HT1080 (cell line): Measurements from ENCODE around the gene SLC16A4. TPM values are rescaled to one million over a fixed set of nuclear protein-coding genes. Genes with fewer than 3 reads are reported as not detected.
A peak's percentile ranks its signal among the peaks of the same experiment; 100 is the strongest.
"Not testable (repeated sequence)": the region's sequence is repeated elsewhere in the genome, so short reads cannot be mapped to it uniquely, and the experiment has no call there.

ENCODE experiments used
- DNase-seq: peaks from one replicate; pipeline ENCODE4 v3.0.0-alpha.2; 2015; ENCODE audit warnings: low read depth
- total RNA-seq: library from RNA; depleted of rRNA; stranded (reverse); fragments of >200 nt; shearing (Covaris generic); gene quantifications from 2 replicates; pipeline ENCODE4 v1.2.3, GENCODE V29; 2014

The SLC16A4 gene
- total RNA-seq, 1 experiment from 2014 or later = 0.61 TPM

- DNase-seq = no peak
Observed at GRCh38 chr1:110409316-110409715, 18.5 kb upstream of the SLC16A4 start.

- no peak for DNase-seq
Observed at GRCh38 chr1:110408488-110408887, 17.7 kb upstream of the SLC16A4 start.

- peak; percentile 89 for DNase-seq
Observed at GRCh38 chr1:110407260-110408210, 16.7 kb upstream of the SLC16A4 start, which contains the start of gene LAMTOR5. TSS of gene LAMTOR5 (minus strand) at chr1:110407694. CDS start at chr1:110407620, 74 bp downstream.

GRCh38 chr1:110406407-110406806, 15.6 kb upstream of the SLC16A4 start:
- not testable (repeated sequence) for DNase-seq

GRCh38 chr1:110404401-110404800, 13.6 kb upstream of the SLC16A4 start:
- DNase-seq = no peak

- DNase-seq = no peak
Observed at GRCh38 chr1:110403805-110404204, 13.0 kb upstream of the SLC16A4 start.

- DNase-seq = not testable (repeated sequence)
Observed at GRCh38 chr1:110396259-110396958, 5.6 kb upstream of the SLC16A4 start.

GRCh38 chr1:110394493-110394820, 3.6 kb upstream of the SLC16A4 start:
- no peak for DNase-seq

- DNase-seq = peak; percentile 79
Observed at GRCh38 chr1:110393691-110394492, 3.1 kb upstream of the SLC16A4 start.

- no peak for DNase-seq
Observed at GRCh38 chr1:110393286-110393685, 2.5 kb upstream of the SLC16A4 start.

- DNase-seq = no peak
Observed at GRCh38 chr1:110390096-110390495, 730 bp downstream of the SLC16A4 start.

GRCh38 chr1:110387048-110387754, 3.6 kb downstream of the SLC16A4 start:
- DNase-seq = no peak

GRCh38 chr1:110385369-110385768, 5.5 kb downstream of the SLC16A4 start:
- DNase-seq = no peak

GRCh38 chr1:110384581-110385321, 6.1 kb downstream of the SLC16A4 start:
- no peak for DNase-seq

GRCh38 chr1:110383251-110383990, 7.4 kb downstream of the SLC16A4 start:
- no peak for DNase-seq

GRCh38 chr1:110380672-110381283, 10.0 kb downstream of the SLC16A4 start:
- no peak for DNase-seq

- no peak for DNase-seq
Observed at GRCh38 chr1:110375490-110375889, 15.3 kb downstream of the SLC16A4 start.

- peak; percentile 65 for DNase-seq
Observed at GRCh38 chr1:110370827-110371226, 20.0 kb downstream of the SLC16A4 start.

- DNase-seq = no peak
Observed at GRCh38 chr1:110364221-110364620, 26.6 kb downstream of the SLC16A4 start.
